Measurements from ENCODE around the gene IFT80. TPM values are rescaled to one million over a fixed set of nuclear protein-coding genes. Genes with fewer than 3 reads are reported as not detected.

IFT80 gene
- total and polyA plus RNA-seq, 10 of the 15 experiments (the other 5 are each of a cell fraction or from before 2014, with no cell fraction given): 6.5 to 21.5 (median 14.1) TPM

DNA sequence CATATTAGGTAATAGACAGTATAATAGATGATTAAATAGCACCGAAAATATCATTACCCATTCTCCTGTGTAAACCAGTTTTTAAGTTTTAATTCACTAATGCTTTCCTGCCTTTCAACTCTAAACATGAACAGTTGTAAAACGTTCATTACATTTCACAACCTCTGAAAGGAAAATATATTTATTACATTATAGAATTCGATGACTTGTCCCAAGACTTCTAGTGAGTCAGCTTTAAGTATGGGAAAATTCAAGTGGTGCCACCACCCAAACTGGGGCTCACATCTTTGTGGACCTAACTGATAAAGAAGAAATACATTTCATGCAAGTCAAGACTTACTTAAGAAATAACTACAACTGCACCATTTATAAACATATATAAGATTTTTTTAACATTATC lies 48.5 kb upstream of the IFT80 start:
- H3K4me2 ChIP-seq (ENCODE audit: control insufficient read depth, insufficient read depth): peak overlapping the region; percentile 93
- no peak overlapping the region; the same call in 1 of the 2 replicates for H2AFZ ChIP-seq (ENCODE audit: control insufficient read depth, low read depth, low read length)
- TF ChIP-seq, protein P1, sequence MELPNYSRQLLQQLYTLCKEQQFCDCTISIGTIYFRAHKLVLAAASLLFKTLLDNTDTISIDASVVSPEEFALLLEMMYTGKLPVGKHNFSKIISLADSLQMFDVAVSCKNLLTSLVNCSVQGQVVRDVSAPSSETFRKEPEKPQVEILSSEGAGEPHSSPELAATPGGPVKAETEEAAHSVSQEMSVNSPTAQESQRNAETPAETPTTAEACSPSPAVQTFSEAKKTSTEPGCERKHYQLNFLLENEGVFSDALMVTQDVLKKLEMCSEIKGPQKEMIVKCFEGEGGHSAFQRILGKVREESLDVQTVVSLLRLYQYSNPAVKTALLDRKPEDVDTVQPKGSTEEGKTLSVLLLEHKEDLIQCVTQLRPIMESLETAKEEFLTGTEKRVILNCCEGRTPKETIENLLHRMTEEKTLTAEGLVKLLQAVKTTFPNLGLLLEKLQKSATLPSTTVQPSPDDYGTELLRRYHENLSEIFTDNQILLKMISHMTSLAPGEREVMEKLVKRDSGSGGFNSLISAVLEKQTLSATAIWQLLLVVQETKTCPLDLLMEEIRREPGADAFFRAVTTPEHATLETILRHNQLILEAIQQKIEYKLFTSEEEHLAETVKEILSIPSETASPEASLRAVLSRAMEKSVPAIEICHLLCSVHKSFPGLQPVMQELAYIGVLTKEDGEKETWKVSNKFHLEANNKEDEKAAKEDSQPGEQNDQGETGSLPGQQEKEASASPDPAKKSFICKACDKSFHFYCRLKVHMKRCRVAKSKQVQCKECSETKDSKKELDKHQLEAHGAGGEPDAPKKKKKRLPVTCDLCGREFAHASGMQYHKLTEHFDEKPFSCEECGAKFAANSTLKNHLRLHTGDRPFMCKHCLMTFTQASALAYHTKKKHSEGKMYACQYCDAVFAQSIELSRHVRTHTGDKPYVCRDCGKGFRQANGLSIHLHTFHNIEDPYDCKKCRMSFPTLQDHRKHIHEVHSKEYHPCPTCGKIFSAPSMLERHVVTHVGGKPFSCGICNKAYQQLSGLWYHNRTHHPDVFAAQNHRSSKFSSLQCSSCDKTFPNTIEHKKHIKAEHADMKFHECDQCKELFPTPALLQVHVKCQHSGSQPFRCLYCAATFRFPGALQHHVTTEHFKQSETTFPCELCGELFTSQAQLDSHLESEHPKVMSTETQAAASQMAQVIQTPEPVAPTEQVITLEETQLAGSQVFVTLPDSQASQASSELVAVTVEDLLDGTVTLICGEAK (IDR thresholded peaks at IDR 0.05; ENCODE audit: borderline replicate concordance): no peak
- no peak for TF ChIP-seq SRF (IDR thresholded peaks at IDR 0.05; ENCODE audit: low read depth in 2 of 2, low read length in 2 of 2)
- TF ChIP-seq ZNF384 (IDR thresholded peaks at IDR 0.05; ENCODE audit: borderline replicate concordance, low read depth, low read length): no peak
- TF ChIP-seq EED (IDR thresholded peaks at IDR 0.05; ENCODE audit: low read depth): no peak
- TF ChIP-seq SMARCA5 (IDR thresholded peaks at IDR 0.05): no peak
- TF ChIP-seq, protein P2, sequence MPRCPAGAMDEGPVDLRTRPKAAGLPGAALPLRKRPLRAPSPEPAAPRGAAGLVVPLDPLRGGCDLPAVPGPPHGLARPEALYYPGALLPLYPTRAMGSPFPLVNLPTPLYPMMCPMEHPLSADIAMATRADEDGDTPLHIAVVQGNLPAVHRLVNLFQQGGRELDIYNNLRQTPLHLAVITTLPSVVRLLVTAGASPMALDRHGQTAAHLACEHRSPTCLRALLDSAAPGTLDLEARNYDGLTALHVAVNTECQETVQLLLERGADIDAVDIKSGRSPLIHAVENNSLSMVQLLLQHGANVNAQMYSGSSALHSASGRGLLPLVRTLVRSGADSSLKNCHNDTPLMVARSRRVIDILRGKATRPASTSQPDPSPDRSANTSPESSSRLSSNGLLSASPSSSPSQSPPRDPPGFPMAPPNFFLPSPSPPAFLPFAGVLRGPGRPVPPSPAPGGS (IDR thresholded peaks at IDR 0.05; ENCODE audit: borderline replicate concordance, insufficient read depth, low read depth, low read length, poor library complexity, severe bottlenecking): no peak
- TF ChIP-seq, protein P3, sequence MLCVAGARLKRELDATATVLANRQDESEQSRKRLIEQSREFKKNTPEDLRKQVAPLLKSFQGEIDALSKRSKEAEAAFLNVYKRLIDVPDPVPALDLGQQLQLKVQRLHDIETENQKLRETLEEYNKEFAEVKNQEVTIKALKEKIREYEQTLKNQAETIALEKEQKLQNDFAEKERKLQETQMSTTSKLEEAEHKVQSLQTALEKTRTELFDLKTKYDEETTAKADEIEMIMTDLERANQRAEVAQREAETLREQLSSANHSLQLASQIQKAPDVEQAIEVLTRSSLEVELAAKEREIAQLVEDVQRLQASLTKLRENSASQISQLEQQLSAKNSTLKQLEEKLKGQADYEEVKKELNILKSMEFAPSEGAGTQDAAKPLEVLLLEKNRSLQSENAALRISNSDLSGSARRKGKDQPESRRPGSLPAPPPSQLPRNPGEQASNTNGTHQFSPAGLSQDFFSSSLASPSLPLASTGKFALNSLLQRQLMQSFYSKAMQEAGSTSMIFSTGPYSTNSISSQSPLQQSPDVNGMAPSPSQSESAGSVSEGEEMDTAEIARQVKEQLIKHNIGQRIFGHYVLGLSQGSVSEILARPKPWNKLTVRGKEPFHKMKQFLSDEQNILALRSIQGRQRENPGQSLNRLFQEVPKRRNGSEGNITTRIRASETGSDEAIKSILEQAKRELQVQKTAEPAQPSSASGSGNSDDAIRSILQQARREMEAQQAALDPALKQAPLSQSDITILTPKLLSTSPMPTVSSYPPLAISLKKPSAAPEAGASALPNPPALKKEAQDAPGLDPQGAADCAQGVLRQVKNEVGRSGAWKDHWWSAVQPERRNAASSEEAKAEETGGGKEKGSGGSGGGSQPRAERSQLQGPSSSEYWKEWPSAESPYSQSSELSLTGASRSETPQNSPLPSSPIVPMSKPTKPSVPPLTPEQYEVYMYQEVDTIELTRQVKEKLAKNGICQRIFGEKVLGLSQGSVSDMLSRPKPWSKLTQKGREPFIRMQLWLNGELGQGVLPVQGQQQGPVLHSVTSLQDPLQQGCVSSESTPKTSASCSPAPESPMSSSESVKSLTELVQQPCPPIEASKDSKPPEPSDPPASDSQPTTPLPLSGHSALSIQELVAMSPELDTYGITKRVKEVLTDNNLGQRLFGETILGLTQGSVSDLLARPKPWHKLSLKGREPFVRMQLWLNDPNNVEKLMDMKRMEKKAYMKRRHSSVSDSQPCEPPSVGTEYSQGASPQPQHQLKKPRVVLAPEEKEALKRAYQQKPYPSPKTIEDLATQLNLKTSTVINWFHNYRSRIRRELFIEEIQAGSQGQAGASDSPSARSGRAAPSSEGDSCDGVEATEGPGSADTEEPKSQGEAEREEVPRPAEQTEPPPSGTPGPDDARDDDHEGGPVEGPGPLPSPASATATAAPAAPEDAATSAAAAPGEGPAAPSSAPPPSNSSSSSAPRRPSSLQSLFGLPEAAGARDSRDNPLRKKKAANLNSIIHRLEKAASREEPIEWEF (IDR thresholded peaks at IDR 0.05; ENCODE audit: insufficient replicate concordance, low read depth, low read length): no peak
- TF ChIP-seq MYB (IDR thresholded peaks at IDR 0.05; ENCODE audit: borderline replicate concordance, low read depth, low read length): no peak

More for the DNA sequence above, 48.5 kb upstream of the IFT80 start:
- WGBS (ENCODE audit: insufficient coverage, insufficient replicate concordance, low lambda C conversion rate, missing lambda C conversion rate): 37% methylated on average over 3 of the region's 3 CpGs
- peaks cover 0 to 17% of the 10 kb centered on the region in 2 experiments; a peak in 1 of 4 replicates for H3K36me3 ChIP-seq (ENCODE audit: control insufficient read depth in 2 of 2, insufficient read depth in 2 of 2, low read length in 1 of 2)
- intact Hi-C loops (cut with micrococcal nuclease; ENCODE audit: unreplicated experiment) (loop anchor here (5.0 kb wide), 1 partner anchor 225 kb away; no protein-coding TSS in a partner anchor), in situ Hi-C loops (cut with MboI) (no loop called here)
- CTCF ChIA-PET: interaction anchor here (0.5 to 3.3 kb wide), 4 partner anchors 9 to 1828 kb away, joined by 3 to 17 read pairs (median 4); no protein-coding TSS in a partner anchor
- H3K4me3 ChIP-seq: peak overlapping the region; percentile 89
- peak overlapping the region; percentile 91 for H3K9ac ChIP-seq (ENCODE audit: control insufficient read depth, insufficient read depth, low read length)
- no peaks in the 10 kb centered on the region for H4K20me1 ChIP-seq (ENCODE audit: control insufficient read depth, insufficient read depth)
- DNase-seq (ENCODE audit: low read depth, low spot score): no peak
- no peak for FAIRE-seq
- POLR2A ChIA-PET: interaction anchor here (1.0 to 3.9 kb wide), 3 partner anchors 11 to 48 kb away, joined by 4 to 34 read pairs (median 4); partner anchors contain the start of genes IFT80 and SMC4
- no peaks in the 10 kb centered on the region for H3K27me3 ChIP-seq (replicated peaks in 1 of 2; ENCODE audit: control insufficient read depth in 2 of 2, insufficient read depth in 2 of 2, low read length in 1 of 2)
- H3K79me2 ChIP-seq (ENCODE audit: control insufficient read depth, insufficient read depth, low read length): peaks cover 73% of the 10 kb centered on the region
- H3K4me1 ChIP-seq (ENCODE audit: control insufficient read depth, insufficient read depth, low read length): peaks cover 9% of the 10 kb centered on the region
- H3K27ac ChIP-seq (ENCODE audit: control insufficient read depth, insufficient read depth): peak overlapping the region; percentile 13
- SMC1A ChIA-PET (ENCODE audit: uncharacterized antibody, unreplicated experiment): interaction anchor here (0.7 to 7.7 kb wide), 5 partner anchors 9 to 116 kb away, joined by 3 to 73 read pairs (median 3); no protein-coding TSS in a partner anchor
- no TSS peak for BruUV-seq (replicated peaks)
- RAD21 ChIA-PET (ENCODE audit: unreplicated experiment): no interaction called here
- no peak for ATAC-seq
- H3K9me3 ChIP-seq (replicated peaks; ENCODE audit: control insufficient read depth, insufficient read depth, low read length): peaks cover 5% of the 10 kb centered on the region; the same call in 2 of the 3 replicates

All from GM12878 (cell line).